AG04449 (cell line): Measurements from ENCODE around the gene MFN1.
A peak's percentile ranks its signal among the peaks of the same experiment; 100 is the strongest.

Experiments used
- CTCF ChIA-PET: fragments of 350-600 bp; formaldehyde crosslinking; extraction: SDS; loops from one replicate; lab custom pipeline; 2021; ENCODE audit warnings: antibody characterized with exemption; lab: Yijun Ruan, JAX
- POLR2A ChIA-PET: fragments of 400-600, 350-600 bp; formaldehyde crosslinking; extraction: SDS; loops from one replicate; lab custom pipeline; 2020; ENCODE audit warnings: antibody characterized with exemption, inconsistent platforms; lab: Yijun Ruan, JAX
- DNase-seq: peaks from one replicate; pipeline ENCODE4 v3.0.0-alpha.2; 2010; ENCODE audit warnings: low read depth, low spot score
- H3K4me3 ChIP-seq: 2 replicates; pipeline ENCODE4 v1.5.1; 2011; ENCODE audit warnings: low read depth, mild to moderate bottlenecking, control low read depth, low read length
- TF ChIP-seq, protein P1 (sequence below): IDR thresholded peaks from one replicate; pipeline ENCODE4 v1.5.1; 2011; ENCODE audit warnings: mild to moderate bottlenecking, moderate library complexity, low read length, control low read depth, inconsistent platforms; ENCODE audit not compliant: insufficient read depth; ENCODE audit errors: missing control alignments

Gene MFN1

GRCh38 chr3:179414804-179415203 is 67.3 kb downstream of the MFN1 start:
- CTCF ChIA-PET = no interaction called here
- TF ChIP-seq, protein P1, sequence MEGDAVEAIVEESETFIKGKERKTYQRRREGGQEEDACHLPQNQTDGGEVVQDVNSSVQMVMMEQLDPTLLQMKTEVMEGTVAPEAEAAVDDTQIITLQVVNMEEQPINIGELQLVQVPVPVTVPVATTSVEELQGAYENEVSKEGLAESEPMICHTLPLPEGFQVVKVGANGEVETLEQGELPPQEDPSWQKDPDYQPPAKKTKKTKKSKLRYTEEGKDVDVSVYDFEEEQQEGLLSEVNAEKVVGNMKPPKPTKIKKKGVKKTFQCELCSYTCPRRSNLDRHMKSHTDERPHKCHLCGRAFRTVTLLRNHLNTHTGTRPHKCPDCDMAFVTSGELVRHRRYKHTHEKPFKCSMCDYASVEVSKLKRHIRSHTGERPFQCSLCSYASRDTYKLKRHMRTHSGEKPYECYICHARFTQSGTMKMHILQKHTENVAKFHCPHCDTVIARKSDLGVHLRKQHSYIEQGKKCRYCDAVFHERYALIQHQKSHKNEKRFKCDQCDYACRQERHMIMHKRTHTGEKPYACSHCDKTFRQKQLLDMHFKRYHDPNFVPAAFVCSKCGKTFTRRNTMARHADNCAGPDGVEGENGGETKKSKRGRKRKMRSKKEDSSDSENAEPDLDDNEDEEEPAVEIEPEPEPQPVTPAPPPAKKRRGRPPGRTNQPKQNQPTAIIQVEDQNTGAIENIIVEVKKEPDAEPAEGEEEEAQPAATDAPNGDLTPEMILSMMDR = no peak
- DNase-seq = no peak
- H3K4me3 ChIP-seq = no peak overlapping the region
- POLR2A ChIA-PET = no interaction called here

DNA sequence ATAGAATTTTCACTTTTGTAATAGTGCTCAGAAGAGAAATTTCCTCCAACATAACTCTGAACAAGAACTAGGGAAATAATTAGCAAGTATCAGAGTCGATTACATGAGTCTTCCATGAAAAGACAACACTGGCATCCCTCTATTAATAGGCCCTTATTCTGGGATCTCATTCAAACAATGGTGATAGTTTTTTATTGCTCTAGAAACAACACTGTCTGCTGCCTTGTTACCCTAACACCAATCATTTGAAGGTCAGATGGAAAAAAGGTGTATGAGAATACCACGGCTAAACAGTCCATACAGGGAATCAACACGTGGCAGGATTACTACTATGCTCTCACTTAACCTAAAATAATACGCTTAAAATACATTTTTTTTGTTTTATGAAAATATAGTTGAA is 67.9 kb downstream of the MFN1 start:
- no peak overlapping the region for H3K4me3 ChIP-seq
- no peak for DNase-seq
- ChIA-PET CTCF (interaction anchor here (0.6 kb wide), 1 partner anchor 139 kb away, joined by 3 read pairs; no protein-coding TSS in a partner anchor), POLR2A (no interaction called here)
- TF ChIP-seq, protein P1 = no peak

DNA sequence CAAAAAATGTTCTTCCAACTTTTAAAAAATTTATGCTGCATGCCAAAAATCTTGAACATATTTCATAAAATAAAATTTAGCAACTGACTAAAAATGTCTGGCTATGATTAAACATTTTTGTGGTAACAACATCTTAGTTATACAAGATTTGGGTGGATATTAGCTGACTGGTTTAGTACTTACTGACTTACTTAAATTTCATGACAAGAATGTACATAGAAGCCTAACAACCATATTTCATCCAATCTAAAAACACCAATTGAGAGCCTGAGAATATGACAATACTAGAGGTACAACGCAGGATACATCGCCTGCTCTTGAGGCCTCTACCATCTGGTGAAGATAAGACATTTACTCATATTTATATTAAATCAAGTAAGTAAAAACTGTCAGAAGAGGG is 69.2 kb downstream of the MFN1 start:
- TF ChIP-seq, protein P1 = no peak
- H3K4me3 ChIP-seq = no peak overlapping the region
- DNase-seq = peak; percentile 16
- ChIA-PET CTCF (interaction anchor here (1.2 to 1.3 kb wide), 3 partner anchors 9 to 142 kb away, joined by 3 read pairs; no protein-coding TSS in a partner anchor), POLR2A (no interaction called here)

- ChIA-PET CTCF (interaction anchor here (0.7 to 1.3 kb wide), 2 partner anchors 97 to 140 kb away, joined by 3 to 4 read pairs; no protein-coding TSS in a partner anchor), POLR2A (no interaction called here)
- no peak overlapping the region for H3K4me3 ChIP-seq
Observed at GRCh38 chr3:179418610-179419009, 71.1 kb downstream of the MFN1 start.

DNA sequence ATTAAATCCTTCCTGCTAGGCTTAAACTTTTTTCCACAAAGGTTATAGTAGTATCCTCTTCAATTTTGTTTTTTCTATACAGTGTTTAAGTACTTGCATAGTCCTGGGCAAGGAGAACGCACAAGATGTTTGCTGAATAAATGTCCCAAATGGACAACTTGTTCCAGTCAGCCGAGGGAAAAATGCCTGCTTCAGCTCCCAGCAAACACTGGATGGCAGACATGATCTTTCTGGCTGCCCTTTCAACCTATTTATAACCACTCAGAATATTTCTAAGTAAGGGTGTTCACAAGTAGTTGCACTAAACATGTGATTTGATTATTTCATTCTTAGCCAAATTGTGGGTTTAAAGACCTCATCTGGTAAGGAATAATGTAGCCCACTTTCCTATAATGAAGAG is 74.0 kb downstream of the MFN1 start:
- H3K4me3 ChIP-seq = no peak overlapping the region
- TF ChIP-seq, protein P1 = peak; percentile 36
- ChIA-PET POLR2A (no interaction called here), CTCF (interaction anchor here (0.9 to 1.4 kb wide), 5 partner anchors 13 to 140 kb away, joined by 3 to 11 read pairs (median 6); no protein-coding TSS in a partner anchor)
- DNase-seq = no peak

More at GRCh38 chr3:179418610-179419009, 71.1 kb downstream of the MFN1 start:
- no peak for DNase-seq
- TF ChIP-seq, protein P1 = no peak

DNA sequence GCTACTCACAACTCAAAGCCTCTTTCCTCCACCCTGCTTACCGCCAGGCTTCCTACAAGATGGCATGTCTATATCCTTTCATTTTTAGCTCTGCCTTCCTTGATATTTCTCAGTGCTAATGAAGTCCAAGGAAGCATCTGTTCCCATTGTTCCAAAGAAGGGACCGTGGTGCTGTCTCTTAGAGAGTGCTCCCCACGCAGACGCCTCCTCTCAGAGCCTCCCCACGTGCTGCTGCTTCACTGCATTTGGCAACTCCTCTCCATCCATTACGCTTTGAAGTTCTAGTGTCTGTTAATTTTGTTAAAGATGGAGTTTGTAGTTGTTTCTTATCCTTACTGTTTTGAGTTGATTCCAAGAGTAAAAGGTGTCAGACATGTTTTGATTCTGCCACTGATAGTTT is 77.6 kb downstream of the MFN1 start:
- POLR2A ChIA-PET = no interaction called here
- CTCF ChIA-PET = interaction anchor here (0.7 kb wide), 1 partner anchor 10 kb away, joined by 3 read pairs; no protein-coding TSS in a partner anchor
- DNase-seq = no peak
- no peak overlapping the region for H3K4me3 ChIP-seq
- TF ChIP-seq, protein P1 = no peak
